GM13977 (cell line): ENCODE data around the gene SMOC2.
"Not testable (repeated sequence)": the region's sequence is repeated elsewhere in the genome, so short reads cannot be mapped to it uniquely, and the experiment has no call there.

Experiments used
- DNase-seq: peaks from one replicate; pipeline ENCODE4 v3.0.0; 2012; ENCODE audit warnings: low spot score
- in situ Hi-C: fragments of 300-500 bp; cut with MboI; formaldehyde crosslinking; loops from one replicate; pipeline ENCODE4 v1.12.0; 2022; ENCODE audit warnings: low sequenced_read_pairs, low pct_unique_long_range_greater_than_20kb, mixed read lengths, inconsistent platforms; ENCODE audit not compliant: unreplicated experiment
- TF ChIP-seq, protein P1 (sequence below): IDR thresholded peaks from 2 replicates; pipeline ENCODE4 v1.5.1; 2012; ENCODE audit warnings: mild to moderate bottlenecking, control low read depth; ENCODE audit not compliant: insufficient read depth; ENCODE audit errors: extremely low read depth, missing control alignments

SMOC2 gene

DNA sequence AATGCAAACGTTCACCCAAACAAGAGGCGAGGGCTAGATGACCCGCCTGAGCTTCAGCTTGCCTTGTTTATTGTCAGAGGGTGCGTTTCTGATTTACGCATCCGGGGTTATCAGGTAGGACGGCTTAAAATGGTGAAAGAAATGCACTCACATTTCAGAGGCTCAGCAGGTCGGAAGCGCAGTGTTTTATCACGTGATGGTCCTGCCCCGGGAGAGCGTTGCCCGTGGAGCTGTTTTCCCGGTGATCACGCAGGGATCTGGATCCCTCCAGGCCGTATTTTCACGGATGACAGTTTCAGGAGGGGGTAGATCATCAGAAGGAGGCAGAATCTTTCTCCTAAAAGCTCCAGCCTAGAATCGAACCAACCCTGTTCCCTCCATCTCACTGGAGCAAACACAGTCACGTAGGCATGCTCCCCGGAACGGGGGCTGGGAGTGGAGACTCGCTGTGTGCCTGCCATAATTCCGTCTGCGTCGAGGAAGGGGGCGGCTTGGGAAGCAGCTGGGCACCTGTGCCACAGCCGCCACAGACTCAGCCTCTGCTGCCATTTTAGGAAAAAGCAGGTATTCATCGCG lies 121.7 kb downstream of the SMOC2 start:
- in situ Hi-C loops, result no loop called here
- no peak for DNase-seq
- TF ChIP-seq, protein P1, sequence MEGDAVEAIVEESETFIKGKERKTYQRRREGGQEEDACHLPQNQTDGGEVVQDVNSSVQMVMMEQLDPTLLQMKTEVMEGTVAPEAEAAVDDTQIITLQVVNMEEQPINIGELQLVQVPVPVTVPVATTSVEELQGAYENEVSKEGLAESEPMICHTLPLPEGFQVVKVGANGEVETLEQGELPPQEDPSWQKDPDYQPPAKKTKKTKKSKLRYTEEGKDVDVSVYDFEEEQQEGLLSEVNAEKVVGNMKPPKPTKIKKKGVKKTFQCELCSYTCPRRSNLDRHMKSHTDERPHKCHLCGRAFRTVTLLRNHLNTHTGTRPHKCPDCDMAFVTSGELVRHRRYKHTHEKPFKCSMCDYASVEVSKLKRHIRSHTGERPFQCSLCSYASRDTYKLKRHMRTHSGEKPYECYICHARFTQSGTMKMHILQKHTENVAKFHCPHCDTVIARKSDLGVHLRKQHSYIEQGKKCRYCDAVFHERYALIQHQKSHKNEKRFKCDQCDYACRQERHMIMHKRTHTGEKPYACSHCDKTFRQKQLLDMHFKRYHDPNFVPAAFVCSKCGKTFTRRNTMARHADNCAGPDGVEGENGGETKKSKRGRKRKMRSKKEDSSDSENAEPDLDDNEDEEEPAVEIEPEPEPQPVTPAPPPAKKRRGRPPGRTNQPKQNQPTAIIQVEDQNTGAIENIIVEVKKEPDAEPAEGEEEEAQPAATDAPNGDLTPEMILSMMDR, result no peak

DNA sequence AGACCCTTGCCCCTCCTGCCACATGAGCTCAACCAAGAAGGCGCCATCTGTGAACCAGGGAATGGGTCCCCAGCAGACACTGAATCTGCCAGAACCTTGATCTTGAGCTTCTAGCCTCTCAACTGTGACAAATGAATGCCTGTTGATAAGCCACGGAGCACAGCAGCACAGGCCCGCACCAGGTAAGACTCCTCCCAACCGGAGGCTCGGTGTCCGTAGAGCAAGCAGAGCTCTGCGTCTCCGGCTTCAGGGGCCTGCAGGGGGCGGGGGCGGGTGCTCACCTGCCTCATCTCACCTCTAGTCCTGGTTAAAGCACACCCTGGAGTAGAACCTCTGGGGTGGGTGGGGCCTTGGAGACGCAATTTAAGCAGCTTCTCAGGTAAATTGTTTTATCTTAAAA lies 122.7 kb downstream of the SMOC2 start:
- in situ Hi-C loops, result no loop called here
- TF ChIP-seq, protein P1, result no peak
- DNase-seq, result no peak

DNA sequence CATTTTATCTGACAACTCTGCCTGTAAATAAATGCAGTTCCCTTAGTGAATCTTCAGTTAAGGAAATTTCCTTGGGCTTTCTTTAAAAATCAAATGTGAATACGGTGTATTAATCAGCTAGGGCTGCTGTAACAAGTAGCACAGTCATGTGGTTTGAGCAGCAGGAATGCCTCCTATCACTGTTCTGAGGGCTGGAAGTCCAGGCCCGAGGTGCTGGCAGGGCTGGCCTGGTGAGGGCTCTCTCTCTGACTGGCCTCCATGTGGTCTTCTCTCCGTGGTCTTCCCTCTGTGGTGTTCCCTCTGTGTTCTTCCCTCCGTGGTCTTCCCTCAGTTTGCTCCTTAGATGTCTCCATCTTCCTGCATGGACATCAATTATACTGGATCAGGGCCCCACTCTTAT lies 124.1 kb downstream of the SMOC2 start:
- TF ChIP-seq, protein P1, result no peak
- no peak for DNase-seq
- in situ Hi-C loops, result no loop called here

DNA sequence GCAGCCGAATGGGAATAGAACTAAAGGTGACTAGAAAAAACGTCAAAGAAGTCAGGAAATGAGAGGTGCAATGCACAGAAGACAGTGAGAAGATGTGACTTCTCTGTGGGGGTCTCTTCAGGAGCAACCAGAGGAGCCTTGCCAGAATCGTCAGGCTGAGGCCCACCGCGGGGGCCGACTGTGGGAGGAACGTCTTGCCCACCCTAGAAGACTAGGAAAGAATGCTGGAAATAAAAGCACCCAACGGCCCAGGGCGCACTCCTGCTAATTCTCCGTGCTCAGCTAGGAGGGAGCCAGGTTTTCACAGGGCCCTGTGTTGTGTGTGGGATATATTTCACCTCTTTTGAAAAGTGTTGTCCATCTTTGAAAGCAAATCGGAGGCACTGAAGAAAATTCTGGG lies 129.2 kb downstream of the SMOC2 start:
- TF ChIP-seq, protein P1, result no peak
- in situ Hi-C loops, result no loop called here
- DNase-seq, result no peak

DNA sequence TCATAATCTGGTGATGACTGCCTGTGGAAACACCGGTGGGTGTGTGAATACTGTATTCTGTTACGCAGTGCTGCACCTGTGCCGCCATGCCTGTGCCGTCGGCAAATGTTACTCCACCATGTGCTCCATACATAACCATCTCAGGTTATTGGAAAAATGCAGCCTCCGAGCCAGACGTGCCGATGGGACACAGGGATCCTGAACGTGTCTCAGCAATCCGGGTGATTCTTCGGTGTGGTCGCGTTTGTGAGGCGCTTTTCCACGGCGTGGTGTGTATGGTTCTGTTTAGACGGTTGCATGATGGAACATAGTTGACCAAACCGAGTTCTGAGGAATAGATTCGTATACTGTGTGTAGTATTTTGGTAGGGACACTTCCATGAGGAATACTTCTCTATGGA lies 130.3 kb downstream of the SMOC2 start:
- TF ChIP-seq, protein P1, result no peak
- no peak for DNase-seq
- in situ Hi-C loops, result no loop called here

DNA sequence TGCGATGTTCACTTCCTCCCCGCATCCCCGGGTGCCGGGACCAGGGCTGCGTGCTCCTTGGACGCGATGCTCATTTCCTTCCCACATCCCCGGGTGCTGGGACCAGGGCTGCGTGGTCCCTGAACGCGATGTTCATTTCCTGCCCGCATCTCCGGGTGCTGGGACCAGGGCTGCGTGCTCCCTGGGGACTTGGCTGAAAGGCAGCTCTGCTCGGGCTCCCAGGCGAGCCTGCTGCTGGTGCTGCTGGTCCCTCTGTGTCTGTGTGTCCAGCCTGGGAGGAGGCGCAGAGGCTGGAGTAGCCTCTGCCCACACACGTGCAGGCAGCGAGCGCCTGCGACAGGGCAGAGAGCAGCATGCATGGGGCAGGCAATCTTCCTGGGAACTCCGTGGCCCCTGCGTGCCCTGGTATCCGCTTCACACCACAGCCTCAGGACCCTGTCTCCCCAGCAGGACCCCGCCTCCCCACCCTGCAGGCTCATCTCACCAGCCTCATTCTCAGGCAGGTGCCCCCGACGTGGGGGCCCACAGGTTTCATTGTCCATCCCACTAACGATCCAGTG lies 132.4 kb downstream of the SMOC2 start:
- DNase-seq, in situ Hi-C loops: not testable (repeated sequence)

DNA sequence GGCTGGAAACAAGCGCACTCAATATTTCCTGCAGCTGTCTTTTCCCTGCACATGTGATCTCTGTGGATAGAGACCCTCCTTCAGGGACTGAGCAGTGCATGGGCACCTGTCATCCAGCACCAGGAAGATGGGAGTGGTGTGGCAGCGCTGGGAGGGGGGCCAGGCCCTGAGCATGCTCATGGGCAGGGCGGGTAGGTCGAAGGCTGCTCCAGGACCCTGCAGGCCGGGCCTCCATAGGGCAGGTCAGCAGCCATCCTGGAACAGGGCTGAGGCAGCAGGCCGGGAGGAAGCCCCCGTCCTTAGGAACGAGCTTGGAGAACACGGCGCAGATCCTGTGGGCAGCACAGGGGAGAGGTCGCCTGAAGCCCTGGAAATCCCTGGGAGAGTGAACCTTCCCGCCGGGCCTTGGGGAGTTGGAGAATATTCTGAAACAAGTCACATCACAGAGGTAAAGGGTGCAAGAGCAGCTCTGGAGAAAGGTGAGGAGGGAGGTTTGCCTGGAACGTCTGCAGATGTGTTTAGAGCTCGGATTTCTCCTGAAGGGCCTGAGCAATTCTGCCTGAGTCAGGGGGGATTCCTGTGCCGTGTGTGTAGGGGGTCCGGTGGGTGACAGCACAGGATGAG lies 133.2 kb downstream of the SMOC2 start:
- TF ChIP-seq, protein P1, result no peak
- DNase-seq, result no peak
- in situ Hi-C loops, result no loop called here
